Uterus (tissue), 4 donors: ENCODE data around the gene PLXDC2. TPM values are rescaled to one million over a fixed set of nuclear protein-coding genes. Genes with fewer than 3 reads are reported as not detected.

Source experiments
- DNase-seq, 2 donors: peaks; one replicate each; pipeline ENCODE4 v3.0.0-alpha.2; 2019 to 2020
- H3K27ac ChIP-seq, 2 donors: fragments of 200-600 bp; sonication (generic); 1 replicate in 1 of 2; 2 replicates in 1 of 2; pipeline ENCODE4 v1.5.1; 2016 to 2018
- H3K27me3 ChIP-seq, 2 donors: fragments of 200-600 bp; sonication (generic); one replicate each; pipeline ENCODE4 v1.5.1; 2018 to 2019; ENCODE audit warnings: control low read depth in 1 of 2
- H3K36me3 ChIP-seq, 2 donors: fragments of 200-600 bp; sonication (generic); one replicate each; pipeline ENCODE4 v1.5.1; 2019; ENCODE audit warnings: control low read depth in 1 of 2
- H3K4me1 ChIP-seq, 2 donors: fragments of 200-600 bp; sonication (generic); one replicate each; pipeline ENCODE4 v1.5.1; 2018 to 2019; ENCODE audit warnings: control low read depth in 1 of 2
- H3K4me3 ChIP-seq, 2 donors: fragments of 200-600 bp; sonication (generic); 1 replicate in 1 of 2; 2 replicates in 1 of 2; pipeline ENCODE4 v1.5.1; 2018 to 2019; ENCODE audit warnings: mild to moderate bottlenecking in 1 of 2
- H3K9me3 ChIP-seq, 2 donors: fragments of 200-600 bp; sonication (generic); one replicate each; pipeline ENCODE4 v1.5.1; 2019; ENCODE audit warnings: control low read depth in 1 of 2
- CTCF ChIP-seq, 4 experiments: fragments of 200-600 bp in 2 of 4; fragments of 450-650 bp in 2 of 4; sonication (generic) in 2 of 4; IDR thresholded peaks; one replicate each; pipeline ENCODE4 v1.5.1; 2016 to 2019; ENCODE audit warnings: antibody characterized with exemption in 4 of 4, mild to moderate bottlenecking in 2 of 4, moderate library complexity in 1 of 4
- POLR2A ChIP-seq, 2 donors: fragments of 450-650 bp; IDR thresholded peaks; one replicate each; pipeline ENCODE4 v1.6.1; 2016; ENCODE audit warnings: antibody characterized with exemption in 2 of 2, mild to moderate bottlenecking in 1 of 2, moderate library complexity in 1 of 2
- intact Hi-C: fragments of 100-400 bp; cut with DNase I; formaldehyde crosslinking; loops from one replicate; pipeline ENCODE4 v1.15.1; 2023; ENCODE audit warnings: low total_unique reads
- total RNA-seq, 4 donors: library from RNA; depleted of rRNA in 3 of 4; stranded (reverse); fragments of >200 nt in 3 of 4; gene quantifications; one replicate each; pipeline versions ENCODE4 v1.1.0 to v1.2.4, GENCODE V29; 2014 to 2023
- donor health status: DM: yes; HTN: yes; CAD: no.

Gene PLXDC2
- total RNA-seq, 4 donors from 2014 or later, result 39.4 to 59.2 (median 52.2) TPM

- DNase-seq, result no peak
- Histone ChIP-seq H3K36me3 (no peaks in the 10 kb centered on the region), H3K27ac (no peak overlapping the region), H3K4me3 (no peak overlapping the region), H3K4me1 (no peaks in the 10 kb centered on the region), H3K9me3 (no peaks in the 10 kb centered on the region), H3K27me3 (no peaks in the 10 kb centered on the region)
- TF ChIP-seq POLR2A (IDR thresholded peaks at IDR 0.05) (no peak), CTCF (IDR thresholded peaks at IDR 0.05) (no peak)
- intact Hi-C loops, result no loop called here
These were observed 3.3 kb upstream of the PLXDC2 start for GRCh38 chr10:19812976-19813375.

GRCh38 chr10:19815036-19815730, 1.0 kb upstream of the PLXDC2 start:
- Histone ChIP-seq H3K27ac (peak overlapping the region; percentile 87 to 88), H3K9me3 (no peaks in the 10 kb centered on the region), H3K4me1 (no peaks in the 10 kb centered on the region), H3K36me3 (no peaks in the 10 kb centered on the region), H3K4me3 (peak overlapping the region; percentile 72 to 73), H3K27me3 (no peaks in the 10 kb centered on the region)
- intact Hi-C loops, result no loop called here
- peak in 1 of 2 donors; percentile 31 for DNase-seq
- TF ChIP-seq POLR2A (IDR thresholded peaks at IDR 0.05), result no peak
- TF ChIP-seq CTCF (IDR thresholded peaks at IDR 0.05), result no peak

GRCh38 chr10:19815731-19816410, 361 bp upstream of the PLXDC2 start:
- intact Hi-C loops, result no loop called here
- no peaks in the 10 kb centered on the region for H3K4me1 ChIP-seq
- no peaks in the 10 kb centered on the region for H3K9me3 ChIP-seq
- H3K27ac ChIP-seq, result peak overlapping the region; percentile 87 to 88
- no peaks in the 10 kb centered on the region for H3K36me3 ChIP-seq
- TF ChIP-seq CTCF (IDR thresholded peaks at IDR 0.05) (no peak), POLR2A (IDR thresholded peaks at IDR 0.05) (peak in 1 of 2 donors; percentile 38)
- H3K27me3 ChIP-seq, result no peaks in the 10 kb centered on the region
- peak; percentile 85 to 86 for DNase-seq
- H3K4me3 ChIP-seq, result peak overlapping the region; percentile 72 to 73

- DNase-seq, result peak; percentile 36 to 42
- intact Hi-C loops, result no loop called here
- peak overlapping the region; percentile 87 to 88 for H3K27ac ChIP-seq
These were observed 1.1 kb downstream of the PLXDC2 start for GRCh38 chr10:19817231-19817933.

More at GRCh38 chr10:19817231-19817933, 1.1 kb downstream of the PLXDC2 start:
- H3K4me1 ChIP-seq, result no peaks in the 10 kb centered on the region
- no peaks in the 10 kb centered on the region for H3K27me3 ChIP-seq
- H3K36me3 ChIP-seq, result no peaks in the 10 kb centered on the region
- TF ChIP-seq POLR2A (IDR thresholded peaks at IDR 0.05), result no peak
- TF ChIP-seq CTCF (IDR thresholded peaks at IDR 0.05), result peak in 2 of 4 experiments; percentile 9 to 17
- peak overlapping the region; percentile 72 to 73 for H3K4me3 ChIP-seq
- no peaks in the 10 kb centered on the region for H3K9me3 ChIP-seq
